ENCODE measurements around the gene CLK2. TPM values are rescaled to one million over a fixed set of nuclear protein-coding genes. Genes with fewer than 3 reads are reported as not detected.

CLK2 gene
- total RNA-seq, 2 donors from 2014 or later = 28.1 to 56.5 TPM

DNA sequence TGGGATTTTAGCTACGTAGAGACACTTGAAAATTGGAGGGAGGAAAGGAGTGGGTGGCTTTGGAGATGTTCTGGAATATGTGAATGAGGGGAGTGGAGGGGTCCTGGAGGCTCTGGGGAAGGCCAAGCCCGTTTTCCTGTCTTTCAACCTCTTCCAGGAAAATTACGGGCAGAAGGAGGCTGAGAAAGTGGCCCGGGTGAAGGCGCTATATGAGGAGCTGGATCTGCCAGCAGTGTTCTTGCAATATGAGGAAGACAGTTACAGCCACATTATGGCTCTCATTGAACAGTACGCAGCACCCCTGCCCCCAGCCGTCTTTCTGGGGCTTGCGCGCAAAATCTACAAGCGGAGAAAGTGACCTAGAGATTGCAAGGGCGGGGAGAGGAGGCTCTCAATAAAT lies 46.9 kb upstream of the CLK2 start:
- H3K27ac ChIP-seq = peak overlapping the region; percentile 71 to 97
- intact Hi-C loops (cut with DNase I) = loop anchor here (2.0 to 5.0 kb wide), 5 partner anchors 47 to 272 kb away; partner anchors contain the start of genes ASH1L, CLK2 and ENTREP3
- DNase-seq (ENCODE audit: low spot score) = no peak
- H3K4me3 ChIP-seq = peak overlapping the region; percentile 35 to 44
- no peaks in the 10 kb centered on the region for H3K27me3 ChIP-seq (replicated peaks; ENCODE audit: insufficient read depth)
- H3K9me3 ChIP-seq = no peaks in the 10 kb centered on the region
- no peaks in the 10 kb centered on the region for H3K36me3 ChIP-seq
- 26% methylated on average over 11 of the region's 11 CpGs for WGBS
- no peak for TF ChIP-seq POLR2A (IDR thresholded peaks at IDR 0.05)
- TF ChIP-seq, protein P1, sequence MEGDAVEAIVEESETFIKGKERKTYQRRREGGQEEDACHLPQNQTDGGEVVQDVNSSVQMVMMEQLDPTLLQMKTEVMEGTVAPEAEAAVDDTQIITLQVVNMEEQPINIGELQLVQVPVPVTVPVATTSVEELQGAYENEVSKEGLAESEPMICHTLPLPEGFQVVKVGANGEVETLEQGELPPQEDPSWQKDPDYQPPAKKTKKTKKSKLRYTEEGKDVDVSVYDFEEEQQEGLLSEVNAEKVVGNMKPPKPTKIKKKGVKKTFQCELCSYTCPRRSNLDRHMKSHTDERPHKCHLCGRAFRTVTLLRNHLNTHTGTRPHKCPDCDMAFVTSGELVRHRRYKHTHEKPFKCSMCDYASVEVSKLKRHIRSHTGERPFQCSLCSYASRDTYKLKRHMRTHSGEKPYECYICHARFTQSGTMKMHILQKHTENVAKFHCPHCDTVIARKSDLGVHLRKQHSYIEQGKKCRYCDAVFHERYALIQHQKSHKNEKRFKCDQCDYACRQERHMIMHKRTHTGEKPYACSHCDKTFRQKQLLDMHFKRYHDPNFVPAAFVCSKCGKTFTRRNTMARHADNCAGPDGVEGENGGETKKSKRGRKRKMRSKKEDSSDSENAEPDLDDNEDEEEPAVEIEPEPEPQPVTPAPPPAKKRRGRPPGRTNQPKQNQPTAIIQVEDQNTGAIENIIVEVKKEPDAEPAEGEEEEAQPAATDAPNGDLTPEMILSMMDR (IDR thresholded peaks at IDR 0.05) = no peak
- TF ChIP-seq POLR2AphosphoS5 (IDR thresholded peaks at IDR 0.05) = no peak
- peaks cover 4% of the 10 kb centered on the region for H3K4me1 ChIP-seq (replicated peaks)

DNA sequence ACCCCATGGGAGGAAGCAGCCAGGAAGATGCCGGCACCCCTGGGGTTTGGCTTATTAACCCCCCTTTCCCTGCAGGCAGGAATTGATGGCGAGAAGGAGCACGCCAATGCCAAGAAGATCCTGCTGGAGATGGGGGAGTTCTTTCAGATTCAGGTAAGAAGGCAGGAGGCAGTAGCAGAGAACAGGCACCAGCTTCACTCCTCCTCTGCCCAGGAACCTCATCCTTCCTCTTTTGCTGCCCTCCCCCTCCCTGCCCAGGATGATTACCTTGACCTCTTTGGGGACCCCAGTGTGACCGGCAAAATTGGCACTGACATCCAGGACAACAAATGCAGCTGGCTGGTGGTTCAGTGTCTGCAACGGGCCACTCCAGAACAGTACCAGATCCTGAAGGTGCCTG lies 46.2 kb upstream of the CLK2 start:
- H3K9me3 ChIP-seq = no peaks in the 10 kb centered on the region
- no peak for DNase-seq (ENCODE audit: low spot score)
- TF ChIP-seq POLR2AphosphoS5 (IDR thresholded peaks at IDR 0.05) = no peak
- TF ChIP-seq POLR2A (IDR thresholded peaks at IDR 0.05) = no peak
- TF ChIP-seq, protein P1 (IDR thresholded peaks at IDR 0.05) = no peak
- H3K36me3 ChIP-seq = no peaks in the 10 kb centered on the region
- intact Hi-C loops (cut with DNase I) = no loop called here
- no peaks in the 10 kb centered on the region for H3K27me3 ChIP-seq (replicated peaks; ENCODE audit: insufficient read depth)
- peaks cover 4% of the 10 kb centered on the region for H3K4me1 ChIP-seq (replicated peaks)
- 74% methylated on average over 5 of the region's 5 CpGs for WGBS
- no peak overlapping the region for H3K27ac ChIP-seq
- H3K4me3 ChIP-seq = no peak overlapping the region

DNA sequence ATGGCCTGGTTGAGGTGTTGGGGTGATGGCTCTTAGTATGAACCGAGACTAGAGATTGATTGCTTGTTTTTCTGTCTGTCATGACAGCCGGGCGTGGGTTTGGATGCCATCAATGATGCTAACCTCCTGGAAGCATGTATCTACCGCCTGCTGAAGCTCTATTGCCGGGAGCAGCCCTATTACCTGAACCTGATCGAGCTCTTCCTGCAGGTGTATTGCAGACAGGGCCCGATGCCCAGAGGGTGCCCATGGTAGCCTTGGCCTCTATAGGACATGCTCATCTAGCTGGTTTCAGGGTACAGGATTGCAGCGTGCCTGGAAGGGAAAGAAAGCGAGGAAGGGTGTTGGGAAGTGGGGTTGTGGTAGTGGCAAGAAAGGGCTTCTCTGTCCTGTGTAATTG lies 44.8 kb upstream of the CLK2 start:
- TF ChIP-seq, protein P1 (IDR thresholded peaks at IDR 0.05) = no peak
- TF ChIP-seq POLR2A (IDR thresholded peaks at IDR 0.05) (no peak), POLR2AphosphoS5 (IDR thresholded peaks at IDR 0.05) (no peak)
- Histone ChIP-seq H3K27me3 (replicated peaks; ENCODE audit: insufficient read depth) (no peaks in the 10 kb centered on the region), H3K4me3 (no peak overlapping the region), H3K4me1 (replicated peaks) (peaks cover 4% of the 10 kb centered on the region), H3K36me3 (no peaks in the 10 kb centered on the region), H3K27ac (no peak overlapping the region), H3K9me3 (no peaks in the 10 kb centered on the region)
- DNase-seq (ENCODE audit: low spot score) = no peak
- intact Hi-C loops (cut with DNase I) = no loop called here
- WGBS = 92% methylated on average over 9 of the region's 9 CpGs

DNA sequence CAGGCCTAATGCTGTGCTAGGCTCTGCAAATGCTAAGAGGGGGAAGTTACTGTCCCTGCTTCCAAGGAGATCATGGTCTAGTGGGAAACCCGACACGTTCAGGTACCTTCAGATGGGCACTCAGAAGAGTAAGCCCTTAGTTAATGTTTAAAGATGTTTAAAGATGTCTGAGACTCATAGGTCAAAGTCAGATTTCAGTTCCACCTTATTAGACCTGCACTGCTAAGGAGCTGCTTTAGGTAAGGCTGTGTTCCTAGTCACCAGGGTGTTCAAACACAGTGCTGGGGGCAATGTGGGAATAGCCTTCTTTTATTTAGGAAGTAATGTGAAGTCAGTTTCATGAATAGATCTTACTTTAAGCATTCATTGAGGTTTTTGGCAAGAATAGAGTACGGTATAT lies 43.6 kb upstream of the CLK2 start:
- no peaks in the 10 kb centered on the region for H3K36me3 ChIP-seq
- DNase-seq (ENCODE audit: low spot score) = no peak
- no peaks in the 10 kb centered on the region for H3K27me3 ChIP-seq (replicated peaks; ENCODE audit: insufficient read depth)
- intact Hi-C loops (cut with DNase I) = no loop called here
- H3K9me3 ChIP-seq = no peaks in the 10 kb centered on the region
- H3K4me3 ChIP-seq = no peak overlapping the region
- TF ChIP-seq POLR2A (IDR thresholded peaks at IDR 0.05) (no peak), POLR2AphosphoS5 (IDR thresholded peaks at IDR 0.05) (no peak)
- TF ChIP-seq, protein P1 (IDR thresholded peaks at IDR 0.05) = no peak
- peaks cover 4% of the 10 kb centered on the region for H3K4me1 ChIP-seq (replicated peaks)
- no peak overlapping the region for H3K27ac ChIP-seq
- WGBS = 85% methylated on average over 3 of the region's 3 CpGs

DNA sequence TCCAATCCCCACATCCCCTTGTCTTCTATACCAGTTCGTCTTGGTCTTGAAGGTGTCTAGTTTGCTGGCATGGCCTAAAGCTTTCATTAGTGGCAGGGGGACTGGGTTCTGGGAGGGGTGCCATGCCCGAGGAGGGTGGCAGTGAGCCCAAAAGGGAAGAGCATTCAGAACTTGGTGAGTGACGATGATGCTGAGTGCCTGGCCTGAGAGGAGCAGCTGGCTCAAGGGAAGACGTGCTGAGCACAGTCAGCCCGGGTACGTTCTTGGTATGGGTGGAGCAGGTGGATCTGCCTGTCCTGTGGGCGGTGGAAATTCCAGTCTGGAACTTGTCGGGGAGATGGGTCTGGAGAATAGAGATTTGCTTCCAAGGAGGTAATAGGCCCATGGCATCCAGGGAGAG lies 40.0 kb upstream of the CLK2 start:
- no peaks in the 10 kb centered on the region for H3K9me3 ChIP-seq
- no peak for DNase-seq (ENCODE audit: low spot score)
- H3K27me3 ChIP-seq (replicated peaks; ENCODE audit: insufficient read depth) = no peaks in the 10 kb centered on the region
- no peak overlapping the region for H3K27ac ChIP-seq
- TF ChIP-seq POLR2A (IDR thresholded peaks at IDR 0.05) = no peak
- no peak for TF ChIP-seq POLR2AphosphoS5 (IDR thresholded peaks at IDR 0.05)
- TF ChIP-seq, protein P1 (IDR thresholded peaks at IDR 0.05) = no peak
- H3K4me3 ChIP-seq = no peak overlapping the region
- H3K4me1 ChIP-seq (replicated peaks) = peaks cover 5% of the 10 kb centered on the region
- WGBS = 72% methylated on average over 8 of the region's 8 CpGs
- no peaks in the 10 kb centered on the region for H3K36me3 ChIP-seq
- intact Hi-C loops (cut with DNase I) = no loop called here
